Activated effector memory CD4-positive, alpha-beta T cell treated with anti-CD3 and anti-CD28 coated beads, Interleukin-2, amount 50 U/mL, for 16 hours (primary cell): Measurements from ENCODE around the gene KLHL42.
A peak's percentile ranks its signal among the peaks of the same experiment; 100 is the strongest.
"Not testable (repeated sequence)": the region's sequence is repeated elsewhere in the genome, so short reads cannot be mapped to it uniquely, and the experiment has no call there.

Source experiments
- DNase-seq: peaks from one replicate; pipeline ENCODE4 v3.0.0-alpha.2; 2020

Gene KLHL42, protein sequence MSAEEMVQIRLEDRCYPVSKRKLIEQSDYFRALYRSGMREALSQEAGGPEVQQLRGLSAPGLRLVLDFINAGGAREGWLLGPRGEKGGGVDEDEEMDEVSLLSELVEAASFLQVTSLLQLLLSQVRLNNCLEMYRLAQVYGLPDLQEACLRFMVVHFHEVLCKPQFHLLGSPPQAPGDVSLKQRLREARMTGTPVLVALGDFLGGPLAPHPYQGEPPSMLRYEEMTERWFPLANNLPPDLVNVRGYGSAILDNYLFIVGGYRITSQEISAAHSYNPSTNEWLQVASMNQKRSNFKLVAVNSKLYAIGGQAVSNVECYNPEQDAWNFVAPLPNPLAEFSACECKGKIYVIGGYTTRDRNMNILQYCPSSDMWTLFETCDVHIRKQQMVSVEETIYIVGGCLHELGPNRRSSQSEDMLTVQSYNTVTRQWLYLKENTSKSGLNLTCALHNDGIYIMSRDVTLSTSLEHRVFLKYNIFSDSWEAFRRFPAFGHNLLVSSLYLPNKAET

DNA sequence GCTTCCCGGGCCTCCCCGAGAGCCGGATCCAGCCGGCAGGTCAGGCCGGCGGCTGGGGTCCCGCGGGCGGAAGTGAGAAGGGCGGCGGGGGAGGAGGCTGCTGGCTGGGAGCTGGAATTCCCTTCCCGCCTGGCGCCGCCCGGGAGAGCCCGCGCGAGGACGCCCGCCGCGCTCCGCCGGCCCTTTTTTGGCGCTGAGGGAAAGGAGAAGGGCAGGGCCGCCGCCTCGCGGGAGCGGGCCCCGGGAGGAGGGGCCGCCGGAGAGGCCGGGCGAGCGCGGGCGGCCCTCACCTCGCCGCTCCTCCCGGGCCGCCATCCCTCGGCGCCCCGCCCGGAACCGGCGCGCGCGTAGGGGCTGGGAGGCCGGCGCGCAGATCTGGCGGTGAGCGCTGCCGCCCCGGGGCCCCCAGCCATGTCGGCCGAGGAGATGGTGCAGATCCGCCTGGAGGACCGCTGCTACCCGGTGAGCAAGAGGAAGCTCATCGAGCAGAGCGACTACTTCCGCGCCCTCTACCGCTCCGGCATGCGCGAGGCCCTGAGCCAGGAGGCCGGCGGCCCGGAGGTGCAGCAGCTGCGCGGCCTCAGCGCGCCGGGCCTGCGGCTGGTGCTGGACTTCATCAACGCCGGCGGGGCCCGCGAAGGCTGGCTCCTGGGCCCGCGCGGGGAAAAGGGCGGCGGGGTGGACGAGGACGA, at the start of gene KLHL42, which contains the start of gene MANSC4:
Gene KLHL42, plus strand, starts transcription at position 314 of the 692 bp plus-strand sequence. Its CDS starts 98 bp downstream, at position 412.
Gene MANSC4, minus strand, starts transcription at position 317 of the 692 bp plus-strand sequence. CDS start 8,960 bp downstream, outside the sequence.
- peak; percentile 88 for DNase-seq

DNA sequence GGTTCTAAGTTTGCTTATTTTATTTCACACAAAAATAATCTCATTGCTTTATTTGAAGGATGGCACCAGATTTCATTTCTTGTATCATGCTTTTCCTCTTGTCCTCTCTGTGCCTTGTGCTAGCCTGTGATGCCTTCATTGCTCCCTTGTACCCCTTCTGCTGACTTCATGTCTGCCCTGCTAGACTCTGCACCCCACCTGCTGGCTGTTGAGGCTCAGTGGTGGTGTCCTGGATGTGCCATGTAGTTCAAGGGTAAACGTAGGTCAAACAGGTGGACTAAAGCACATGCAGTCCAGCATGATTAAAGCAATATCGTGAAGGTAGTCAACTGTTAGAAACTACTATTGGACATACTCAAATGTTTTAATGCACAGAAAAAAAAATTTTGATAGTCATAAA, 47.8 kb upstream of the KLHL42 start:
- DNase-seq, result no peak

DNA sequence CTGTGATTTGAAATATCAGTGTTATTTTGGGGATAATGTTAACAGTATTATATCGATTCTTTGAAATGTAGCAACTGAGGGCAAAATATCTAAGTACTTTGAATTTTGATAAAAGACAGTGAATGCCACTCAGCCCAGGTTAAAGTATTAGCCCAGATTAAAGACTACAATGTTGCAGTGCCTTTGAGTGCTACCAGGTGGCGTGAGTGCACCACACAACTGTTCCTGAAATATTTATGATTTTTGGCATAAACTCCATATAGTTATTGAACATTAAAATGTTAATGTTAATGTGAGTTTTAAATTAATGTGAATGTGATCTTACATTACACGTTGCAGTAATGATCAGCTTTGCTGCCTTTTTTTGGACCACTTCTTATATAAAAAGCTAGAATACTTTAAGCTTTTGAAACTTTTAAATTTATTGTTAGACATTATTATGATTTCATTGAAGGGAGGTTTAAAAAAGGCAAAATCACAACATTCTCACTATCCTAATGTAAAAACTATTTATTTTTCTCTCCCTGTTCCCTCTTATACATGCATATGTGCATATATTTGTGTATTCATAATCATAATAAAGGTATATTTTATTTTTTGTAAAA, 46.9 kb upstream of the KLHL42 start:
- DNase-seq, result peak; percentile 75

DNA sequence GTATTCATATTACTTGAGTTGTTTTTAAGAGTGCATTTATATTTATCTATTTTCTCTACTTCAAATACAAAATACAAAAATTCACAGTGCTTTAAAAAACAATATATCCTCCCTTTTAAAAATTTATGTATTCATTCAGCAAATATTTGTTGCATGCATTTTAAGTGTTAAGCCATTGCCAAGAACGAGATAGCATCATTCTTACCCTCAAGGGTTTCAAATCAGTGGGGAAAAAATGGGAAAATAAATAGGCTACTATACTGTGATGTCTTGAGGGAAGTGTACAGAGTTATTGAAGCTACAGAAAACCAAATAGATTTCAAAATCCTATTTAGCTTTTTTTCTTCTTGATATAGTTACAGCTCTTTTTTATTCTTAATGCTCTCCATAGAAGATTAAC, 46.2 kb upstream of the KLHL42 start:
- DNase-seq, result no peak

DNA sequence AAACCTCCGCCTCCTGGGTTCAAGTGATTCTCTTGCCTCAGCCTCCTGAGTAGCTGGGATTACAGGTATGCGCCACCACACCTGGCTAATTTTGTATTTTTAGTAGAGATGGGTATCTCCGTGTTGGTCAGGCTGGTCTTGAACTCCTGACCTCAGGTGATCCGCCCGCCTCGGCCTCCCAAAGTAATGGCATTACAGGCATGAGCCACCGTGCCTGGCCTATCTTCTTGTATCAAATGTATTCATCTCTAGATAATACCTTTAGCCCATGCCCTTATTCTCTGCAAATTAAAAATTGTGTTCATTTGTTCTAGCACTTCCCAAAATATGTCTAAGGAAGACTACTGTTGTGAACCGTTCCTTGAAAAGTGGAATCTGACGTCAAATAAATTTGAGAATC, 45.7 kb upstream of the KLHL42 start:
- not testable (repeated sequence) for DNase-seq

DNA sequence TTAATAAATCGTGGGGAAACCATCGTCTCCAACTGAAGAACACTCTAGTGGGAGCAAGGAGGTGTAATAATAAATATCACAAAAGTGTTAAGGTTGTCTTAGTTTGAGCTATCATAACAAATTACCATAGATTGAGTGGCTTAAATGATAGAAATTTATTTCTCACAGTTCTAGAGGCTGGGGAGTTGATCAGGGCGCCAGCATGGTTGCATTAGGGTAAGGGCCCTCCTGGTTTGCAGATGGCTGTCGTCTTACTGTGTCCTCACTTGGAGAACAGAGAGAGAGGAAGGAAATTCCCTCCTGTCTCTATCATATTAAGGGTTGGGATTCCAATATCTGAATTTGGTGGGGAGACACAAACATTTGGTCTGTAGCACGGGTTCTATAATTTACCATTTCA, 36.4 kb upstream of the KLHL42 start:
- no peak for DNase-seq

DNA sequence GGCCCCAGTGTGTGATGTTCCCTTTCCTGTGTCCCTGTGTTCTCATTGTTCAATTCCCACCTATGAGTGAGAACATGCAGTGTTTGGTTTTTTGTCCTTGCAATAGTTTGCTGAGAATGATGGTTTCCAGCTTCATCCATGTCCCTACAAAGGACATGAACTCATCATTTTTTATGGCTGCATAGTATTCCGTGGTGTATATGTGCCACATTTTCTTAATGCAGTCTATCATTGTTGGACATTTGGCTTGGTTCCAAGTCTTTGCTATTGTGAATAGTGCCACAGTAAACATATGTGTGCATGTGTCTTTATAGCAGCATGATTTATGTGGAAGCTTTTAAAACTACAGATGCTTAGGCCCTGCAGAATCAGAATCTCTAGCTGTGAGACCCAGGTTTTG, 34.3 kb upstream of the KLHL42 start:
- DNase-seq, result not testable (repeated sequence)

DNA sequence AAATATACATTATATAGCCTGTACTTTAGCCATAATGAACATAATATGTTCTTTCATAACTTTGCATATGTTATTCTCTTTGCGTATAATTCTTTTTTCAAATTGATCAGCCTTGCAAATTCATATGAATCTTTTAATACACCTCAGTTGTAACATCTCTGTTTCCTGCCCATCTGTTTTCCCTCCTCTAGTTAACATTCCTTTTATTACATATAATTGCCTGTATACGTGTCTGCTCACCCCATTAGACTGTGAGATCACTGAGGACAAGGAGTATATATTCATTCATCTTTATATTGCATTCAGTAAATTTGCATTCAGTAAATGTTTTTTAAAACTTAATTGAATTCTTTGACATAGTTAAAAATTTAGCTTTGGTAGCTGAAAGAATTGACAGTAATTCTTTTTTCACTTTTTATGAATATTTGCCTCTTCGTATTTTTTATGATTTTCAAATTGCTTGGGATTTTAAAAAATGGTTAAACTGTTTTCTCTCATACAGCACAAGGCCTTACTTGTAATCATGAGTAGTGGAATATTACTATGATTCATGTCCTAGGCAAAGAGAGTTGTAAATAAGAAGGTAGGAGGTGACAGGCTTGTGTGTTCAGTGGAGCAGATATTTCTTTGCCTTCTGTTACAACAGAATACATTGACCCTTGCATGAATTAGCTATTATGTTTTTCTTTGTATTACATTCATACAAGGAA, 32.8 kb upstream of the KLHL42 start:
- no peak for DNase-seq

DNA sequence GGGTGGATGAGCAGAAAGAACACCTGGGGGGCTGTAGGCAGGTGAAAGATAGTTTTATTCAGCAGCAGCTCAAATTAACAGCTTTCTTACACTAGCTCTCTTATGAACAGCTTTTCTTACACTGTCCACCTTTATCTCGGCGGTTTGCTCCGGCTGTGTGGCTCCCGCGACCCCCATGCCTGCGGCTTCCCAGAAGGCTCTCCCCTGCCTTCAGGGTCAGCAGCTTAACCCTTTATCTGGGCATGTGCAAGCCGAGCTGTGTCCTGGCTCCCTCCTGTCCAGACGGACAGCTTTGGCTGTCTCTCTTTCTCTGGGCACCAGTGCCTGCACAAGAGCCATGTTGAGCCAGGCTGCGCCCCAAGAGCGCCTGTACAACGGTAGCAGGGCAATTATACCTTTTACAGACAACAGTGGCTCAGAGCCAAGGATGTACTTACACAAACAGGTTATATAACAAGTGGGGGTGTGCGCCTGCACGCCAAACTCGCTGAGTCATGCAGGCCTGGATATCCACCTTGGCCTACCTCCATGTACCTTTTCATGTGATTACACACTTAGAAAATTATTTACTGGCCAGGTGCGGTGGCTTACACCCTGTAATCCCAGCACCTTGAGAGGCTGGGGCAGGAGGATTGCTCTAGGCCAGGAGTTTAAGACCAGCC, 28.5 kb upstream of the KLHL42 start:
- no peak for DNase-seq

DNA sequence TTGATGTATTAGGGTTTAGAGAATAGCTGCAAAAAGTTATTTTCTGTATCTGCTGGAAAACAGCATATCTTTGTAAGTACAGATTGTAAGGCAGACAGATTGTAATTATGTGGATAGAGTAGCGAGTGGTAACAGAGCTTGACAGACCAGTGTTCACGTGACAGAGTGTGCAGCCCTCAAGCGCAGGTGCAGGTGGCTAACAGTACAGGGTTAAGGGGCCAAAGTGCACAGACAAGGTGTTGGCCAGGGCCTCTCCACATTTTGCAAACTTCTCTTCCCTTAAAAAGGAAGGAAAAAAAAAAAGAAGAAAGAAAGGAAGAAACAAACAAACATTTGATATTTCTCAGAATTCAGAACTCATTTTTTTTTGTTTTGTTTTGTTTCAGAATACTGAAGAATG, 25.2 kb upstream of the KLHL42 start:
- no peak for DNase-seq

DNA sequence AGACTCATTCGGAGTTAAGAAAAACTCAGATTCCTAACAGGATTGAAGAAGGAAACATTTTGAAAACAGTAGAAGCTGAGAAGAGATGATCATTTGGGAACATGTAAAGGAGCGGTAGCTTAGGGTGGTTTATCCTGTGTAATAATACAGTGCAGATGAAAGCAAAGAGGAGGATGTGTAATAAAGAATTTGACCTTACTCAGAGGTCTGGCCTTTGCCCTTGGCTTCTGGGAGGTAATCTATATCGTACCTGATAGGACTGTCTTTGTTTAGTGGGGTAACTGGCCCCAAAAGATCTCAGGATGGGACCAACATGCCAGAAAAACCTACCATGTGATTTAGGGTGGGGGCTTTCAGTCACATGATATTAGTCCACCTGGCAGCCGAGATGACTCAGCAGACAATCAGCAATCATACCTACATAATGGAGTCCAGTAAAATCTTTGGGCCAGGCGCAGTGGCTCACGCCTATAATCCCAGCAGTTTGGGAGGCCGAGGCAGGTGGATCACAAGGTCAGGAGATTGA, 23.3 kb upstream of the KLHL42 start:
- no peak for DNase-seq

DNA sequence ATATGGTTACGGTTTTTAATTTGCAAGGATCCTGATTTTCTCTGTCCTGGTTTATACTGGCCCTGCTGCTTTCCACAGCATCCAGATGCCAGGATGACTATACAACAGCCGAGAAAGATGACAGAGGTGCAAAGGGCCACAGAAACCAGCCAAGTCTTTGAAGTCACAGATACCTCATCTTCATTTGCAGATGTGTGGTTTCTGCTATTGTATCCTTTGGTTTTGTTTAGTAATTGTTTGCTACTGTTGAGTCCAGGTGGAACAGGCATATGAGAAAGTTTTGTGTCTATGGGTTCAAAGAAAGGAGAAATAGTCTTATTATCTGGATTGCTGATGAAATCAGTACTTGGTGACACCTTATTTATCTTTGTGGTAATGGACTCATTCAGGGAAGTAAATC, 17.3 kb upstream of the KLHL42 start:
- DNase-seq, result no peak

DNA sequence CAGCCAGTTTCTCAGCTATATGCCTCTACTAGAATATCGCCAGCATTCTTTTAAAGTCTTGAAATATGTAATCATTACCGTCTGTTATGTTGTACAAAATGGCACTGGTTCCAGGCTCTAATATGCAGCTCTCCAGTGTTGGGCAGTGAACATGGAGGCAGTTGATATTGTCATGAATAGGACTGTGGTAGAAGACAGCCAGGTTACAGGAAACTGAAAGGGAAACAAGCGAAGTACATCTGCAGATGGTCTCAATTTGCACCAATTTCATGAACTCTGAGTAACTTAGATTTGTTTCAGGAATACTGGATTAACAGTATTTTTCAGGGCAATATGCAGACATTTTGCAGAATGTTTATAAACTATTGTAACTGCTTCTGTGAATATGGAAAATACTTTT, 13.4 kb upstream of the KLHL42 start:
- DNase-seq, result no peak

DNA sequence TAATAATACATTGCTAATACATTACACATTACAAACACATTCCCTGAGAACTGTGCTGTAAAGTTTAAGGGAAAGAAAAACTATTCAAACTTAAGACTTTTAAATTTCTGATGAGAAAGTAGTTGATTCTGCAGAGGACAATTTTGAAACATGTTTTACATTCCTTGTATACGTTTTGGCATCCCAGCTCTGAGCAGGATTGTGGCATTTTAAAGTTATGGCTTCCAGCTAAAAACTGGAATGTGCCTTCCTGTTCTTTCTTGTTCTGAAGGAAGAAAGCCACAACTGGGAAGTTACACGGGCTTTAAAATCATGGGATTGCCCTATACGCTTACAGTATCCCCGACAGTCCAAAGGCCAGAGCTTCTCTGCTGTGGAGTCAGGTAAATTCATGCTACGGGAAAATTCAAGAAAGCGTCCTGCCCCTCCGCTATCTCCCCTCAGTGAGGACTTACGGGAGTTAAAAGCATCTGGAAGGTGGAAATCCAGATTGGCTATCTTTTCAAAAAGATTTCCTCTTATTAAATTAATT, 10.8 kb upstream of the KLHL42 start:
- no peak for DNase-seq

DNA sequence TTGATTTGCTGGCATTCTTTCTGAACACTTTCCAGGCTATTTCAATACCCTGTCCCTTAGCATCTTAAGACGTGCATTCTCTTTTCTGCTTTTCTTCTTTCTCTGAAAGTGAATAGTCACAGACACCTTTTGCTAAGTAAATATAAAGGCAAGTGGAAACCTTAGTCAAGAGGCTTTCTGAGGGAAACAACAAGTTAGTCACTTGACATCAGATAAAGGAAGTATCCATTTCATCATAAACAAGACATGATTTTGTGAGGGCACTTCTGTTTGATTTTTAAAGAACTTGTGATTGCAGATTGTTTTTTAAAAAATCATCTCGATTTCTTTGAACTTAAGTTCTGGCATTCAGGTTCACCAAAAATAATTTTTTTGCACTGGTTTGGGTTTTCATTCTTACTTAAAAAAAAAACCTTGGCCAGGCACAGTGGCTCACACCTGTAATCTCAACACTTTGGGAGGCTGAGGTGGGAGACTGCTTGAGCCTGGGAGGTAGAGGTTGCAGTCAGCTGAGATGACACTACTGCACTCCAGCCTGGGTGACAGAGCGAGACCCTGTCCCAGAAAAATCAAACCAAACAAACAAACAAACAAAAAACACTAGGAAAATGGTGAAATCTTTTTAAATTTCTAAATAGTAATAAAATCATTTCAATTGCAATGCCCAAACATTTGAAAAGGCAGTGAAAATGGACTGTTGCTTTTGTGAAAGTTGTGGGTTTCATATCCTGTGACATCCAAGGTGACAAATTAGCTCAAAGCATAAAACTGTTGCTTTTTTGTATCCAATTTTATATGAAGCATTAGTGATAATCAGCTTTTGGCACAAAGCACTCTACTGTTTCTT, 8.3 kb upstream of the KLHL42 start:
- no peak for DNase-seq

DNA sequence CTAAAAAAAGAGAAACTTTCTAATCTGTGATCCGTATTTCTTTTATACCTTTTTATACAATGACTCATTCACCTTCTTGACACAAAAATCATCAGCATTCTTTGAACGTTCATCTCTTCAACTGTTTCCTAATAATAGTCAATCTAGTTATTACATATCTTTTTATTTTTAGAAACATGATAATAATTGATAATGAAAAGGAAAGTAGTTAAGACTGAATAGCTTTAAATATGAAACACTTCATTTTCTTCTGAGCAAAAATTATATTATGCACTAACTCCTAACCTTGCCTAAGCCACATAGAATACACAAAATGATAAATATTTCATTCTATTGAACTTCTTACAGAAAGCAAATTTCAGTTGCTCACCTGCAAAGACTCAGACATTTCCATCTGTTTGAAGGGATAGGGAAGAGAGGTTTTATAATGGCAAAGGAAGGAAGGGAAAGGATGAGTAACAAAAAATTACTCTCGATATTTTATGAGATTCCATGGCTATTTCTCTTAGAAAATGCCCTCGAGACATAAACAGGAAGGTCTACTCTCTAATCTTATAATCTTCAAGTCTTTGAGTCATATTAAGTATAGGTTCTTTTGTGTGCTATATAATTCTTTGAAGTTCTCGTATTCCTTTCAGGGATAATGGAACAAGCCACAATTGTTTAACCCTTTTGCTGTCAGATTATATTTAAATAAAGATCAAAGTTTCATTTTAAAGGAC, 7.5 kb upstream of the KLHL42 start:
- DNase-seq, result no peak

DNA sequence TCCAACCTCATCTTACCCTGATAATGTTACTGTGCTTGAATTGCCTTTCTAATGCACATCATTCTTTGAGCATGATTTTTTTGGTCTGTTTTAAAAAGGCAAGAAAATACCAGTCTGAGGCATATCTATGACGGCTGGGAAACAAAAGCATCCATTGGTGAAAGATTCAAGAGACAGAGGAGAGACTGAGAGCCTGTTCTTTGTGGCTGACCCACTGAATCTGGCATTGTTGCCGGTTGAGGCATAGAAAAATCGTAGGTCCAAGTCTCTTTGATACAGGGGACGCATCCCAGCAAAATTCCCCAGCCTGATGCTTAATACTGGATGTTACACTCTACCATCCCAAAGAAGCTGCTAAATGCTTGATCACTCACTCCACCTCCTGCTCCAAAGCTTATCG, 2.9 kb upstream of the KLHL42 start:
- no peak for DNase-seq

DNA sequence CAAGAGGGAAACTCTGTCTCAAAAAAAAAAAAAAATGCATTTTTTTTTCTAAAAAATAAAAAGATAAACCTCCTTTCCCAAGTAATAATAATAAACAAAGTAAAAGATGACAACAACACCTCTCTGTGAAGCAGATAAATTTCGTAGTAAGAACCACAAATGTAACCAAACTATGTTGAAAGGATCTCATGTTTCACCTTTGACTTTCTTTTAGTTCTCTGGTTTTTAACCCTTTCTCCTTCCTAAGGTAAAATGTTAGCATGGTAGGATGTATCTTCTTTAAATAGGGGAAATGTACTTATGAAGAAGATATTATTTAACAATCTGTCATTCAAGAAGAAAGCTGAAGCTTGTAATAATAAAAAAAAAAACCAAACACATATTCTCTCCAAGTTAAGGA, 1.8 kb upstream of the KLHL42 start:
- DNase-seq, result no peak

DNA sequence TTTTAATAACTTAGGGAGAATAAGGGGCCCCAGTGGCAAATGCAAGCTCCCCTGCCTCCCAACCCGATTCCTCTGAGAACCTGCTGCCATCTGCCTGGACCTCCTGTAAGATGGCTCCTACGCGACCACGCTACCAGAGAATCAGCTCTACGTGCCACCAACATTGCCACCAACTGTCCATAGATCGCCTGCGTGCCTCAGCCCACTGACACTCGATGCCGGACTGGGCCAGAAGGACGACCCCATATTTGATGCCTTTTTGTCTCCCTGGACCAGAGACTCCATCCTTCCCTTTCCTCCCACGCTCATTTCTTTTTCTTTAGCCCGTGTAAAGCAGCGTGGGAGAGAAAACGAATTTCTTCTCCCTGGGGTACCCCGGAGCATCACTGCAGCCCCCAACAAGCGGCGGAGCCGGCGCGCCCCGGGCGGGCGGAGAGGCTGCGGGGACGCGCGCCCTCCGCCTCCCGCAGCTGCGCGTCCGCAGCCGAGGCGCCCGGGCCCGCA, 565 bp upstream of the KLHL42 start:
- no peak for DNase-seq
